Upper lobe of left lung (tissue), 4 donors: ENCODE measurements around the gene SYNJ1.

Experiments used
- POLR2AphosphoS5 ChIP-seq, 2 donors: sonication (generic); formaldehyde crosslinking; IDR thresholded peaks; one replicate each; pipeline ENCODE4 v1.5.1; 2017; ENCODE audit warnings: antibody characterized with exemption in 2 of 2
- TF ChIP-seq, protein P1 (sequence below), 6 experiments: fragments of 450-650 bp in 4 of 6; fragments of 200-600 bp in 2 of 6; sonication (generic) in 2 of 6; IDR thresholded peaks; one replicate each; pipeline ENCODE4 v1.5.1; 2016 to 2019; ENCODE audit warnings: antibody characterized with exemption in 6 of 6

DNA sequence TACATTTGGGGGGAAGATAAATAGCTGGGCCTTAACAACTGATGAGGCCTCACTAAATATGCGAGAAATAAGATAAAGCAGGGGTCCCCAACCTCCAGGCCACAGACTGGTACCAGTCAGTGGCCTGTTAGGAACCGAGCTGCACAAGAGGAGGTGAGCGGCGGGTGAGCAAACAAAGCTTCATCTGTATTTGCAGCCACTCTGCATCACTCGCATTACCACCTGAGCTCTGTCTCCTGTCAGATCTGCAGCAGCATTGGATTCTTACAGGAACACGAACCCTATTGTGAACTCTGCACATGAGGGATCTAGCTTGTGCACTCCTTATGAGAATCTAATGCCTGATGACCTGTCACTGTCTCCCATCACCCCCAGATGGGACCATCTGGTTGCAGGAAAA lies 48.9 kb upstream of the SYNJ1 start:
- TF ChIP-seq, protein P1, sequence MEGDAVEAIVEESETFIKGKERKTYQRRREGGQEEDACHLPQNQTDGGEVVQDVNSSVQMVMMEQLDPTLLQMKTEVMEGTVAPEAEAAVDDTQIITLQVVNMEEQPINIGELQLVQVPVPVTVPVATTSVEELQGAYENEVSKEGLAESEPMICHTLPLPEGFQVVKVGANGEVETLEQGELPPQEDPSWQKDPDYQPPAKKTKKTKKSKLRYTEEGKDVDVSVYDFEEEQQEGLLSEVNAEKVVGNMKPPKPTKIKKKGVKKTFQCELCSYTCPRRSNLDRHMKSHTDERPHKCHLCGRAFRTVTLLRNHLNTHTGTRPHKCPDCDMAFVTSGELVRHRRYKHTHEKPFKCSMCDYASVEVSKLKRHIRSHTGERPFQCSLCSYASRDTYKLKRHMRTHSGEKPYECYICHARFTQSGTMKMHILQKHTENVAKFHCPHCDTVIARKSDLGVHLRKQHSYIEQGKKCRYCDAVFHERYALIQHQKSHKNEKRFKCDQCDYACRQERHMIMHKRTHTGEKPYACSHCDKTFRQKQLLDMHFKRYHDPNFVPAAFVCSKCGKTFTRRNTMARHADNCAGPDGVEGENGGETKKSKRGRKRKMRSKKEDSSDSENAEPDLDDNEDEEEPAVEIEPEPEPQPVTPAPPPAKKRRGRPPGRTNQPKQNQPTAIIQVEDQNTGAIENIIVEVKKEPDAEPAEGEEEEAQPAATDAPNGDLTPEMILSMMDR (IDR thresholded peaks at IDR 0.05) = no peak
- no peak for TF ChIP-seq POLR2AphosphoS5 (IDR thresholded peaks at IDR 0.05)
